Liver (tissue), 3 donors: ENCODE measurements around the gene SLC38A3.

ENCODE experiments used
- ATF3 ChIP-seq: IDR thresholded peaks from 2 replicates; pipeline ENCODE4 v1.6.1; 2016; ENCODE audit warnings: antibody characterized with exemption
- CTCF ChIP-seq: fragments of 150-350 bp; IDR thresholded peaks from 2 replicates; pipeline ENCODE4 v1.5.1; 2017; ENCODE audit warnings: improper control_type of control experiment, low read depth, low read length; ENCODE audit not compliant: missing input control
- GABPA ChIP-seq, 2 donors: IDR thresholded peaks in 1 of 2; conservative IDR thresholded peaks in 1 of 2; 2 replicates each; pipeline ENCODE4 v1.6.1; 2016; ENCODE audit warnings: antibody characterized with exemption in 2 of 2, mild to moderate bottlenecking in 1 of 2, moderate library complexity in 1 of 2
- MAX ChIP-seq: IDR thresholded peaks from 2 replicates; pipeline ENCODE4 v1.6.1; 2016; ENCODE audit warnings: antibody characterized with exemption
- RAD21 ChIP-seq, 2 donors: IDR thresholded peaks; 2 replicates each; pipeline ENCODE4 v1.6.1; 2016; ENCODE audit warnings: antibody characterized with exemption in 2 of 2, mild to moderate bottlenecking in 2 of 2
- REST ChIP-seq: IDR thresholded peaks from 2 replicates; pipeline ENCODE4 v1.6.1; 2016; ENCODE audit warnings: antibody characterized with exemption, mild to moderate bottlenecking
- donor health status: healthy.
- donor health status: healthy.

GRCh38 chr3:50155891-50156290 is 49.2 kb upstream of the SLC38A3 start:
- TF ChIP-seq CTCF (no peak), GABPA (IDR thresholded peaks at IDR 0.05 in 1 of 2, conservative IDR thresholded peaks at IDR 0.05 in 1 of 2) (no peak), MAX (no peak), REST (no peak), ATF3 (no peak), RAD21 (IDR thresholded peaks at IDR 0.05) (no peak)
